ENCODE measurements around the gene PRPF18. TPM values are rescaled to one million over a fixed set of nuclear protein-coding genes. Genes with fewer than 3 reads are reported as not detected.

The PRPF18 gene
- total RNA-seq, 1 donor from 2014 or later: 25.8 TPM

DNA sequence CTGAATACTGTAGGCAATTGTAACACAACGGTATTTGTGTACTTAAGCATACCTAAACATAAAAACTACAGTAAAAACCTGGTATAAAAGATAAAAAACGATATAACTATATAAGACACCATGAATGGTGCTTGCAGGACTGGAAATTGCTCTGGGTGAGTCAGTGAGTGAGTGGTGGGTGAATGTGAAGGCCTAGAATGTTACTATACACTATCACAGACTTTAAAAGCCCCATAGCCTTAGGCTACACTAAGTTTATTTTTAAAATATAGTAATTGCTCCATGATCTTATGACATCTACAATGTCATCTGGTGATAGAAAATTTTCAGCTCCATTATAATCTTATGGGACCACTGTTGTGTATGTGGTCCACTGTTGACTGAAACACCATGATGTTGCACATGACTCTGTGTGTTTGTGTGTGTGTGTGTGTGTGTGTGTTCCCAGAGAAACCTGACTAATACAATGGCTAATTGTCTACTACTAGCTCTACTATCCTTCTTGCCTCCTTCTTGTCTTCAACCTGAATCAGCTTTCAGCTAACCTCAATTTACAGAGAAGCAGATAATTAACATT is 27.6 kb upstream of the PRPF18 start:
- Histone ChIP-seq H3K36me3 (no peaks in the 10 kb centered on the region), H3K27ac (no peak overlapping the region), H3K9me3 (no peaks in the 10 kb centered on the region), H3K4me3 (no peak overlapping the region), H3K27me3 (no peaks in the 10 kb centered on the region), H3K4me1 (no peaks in the 10 kb centered on the region)
- TF ChIP-seq, protein P1, sequence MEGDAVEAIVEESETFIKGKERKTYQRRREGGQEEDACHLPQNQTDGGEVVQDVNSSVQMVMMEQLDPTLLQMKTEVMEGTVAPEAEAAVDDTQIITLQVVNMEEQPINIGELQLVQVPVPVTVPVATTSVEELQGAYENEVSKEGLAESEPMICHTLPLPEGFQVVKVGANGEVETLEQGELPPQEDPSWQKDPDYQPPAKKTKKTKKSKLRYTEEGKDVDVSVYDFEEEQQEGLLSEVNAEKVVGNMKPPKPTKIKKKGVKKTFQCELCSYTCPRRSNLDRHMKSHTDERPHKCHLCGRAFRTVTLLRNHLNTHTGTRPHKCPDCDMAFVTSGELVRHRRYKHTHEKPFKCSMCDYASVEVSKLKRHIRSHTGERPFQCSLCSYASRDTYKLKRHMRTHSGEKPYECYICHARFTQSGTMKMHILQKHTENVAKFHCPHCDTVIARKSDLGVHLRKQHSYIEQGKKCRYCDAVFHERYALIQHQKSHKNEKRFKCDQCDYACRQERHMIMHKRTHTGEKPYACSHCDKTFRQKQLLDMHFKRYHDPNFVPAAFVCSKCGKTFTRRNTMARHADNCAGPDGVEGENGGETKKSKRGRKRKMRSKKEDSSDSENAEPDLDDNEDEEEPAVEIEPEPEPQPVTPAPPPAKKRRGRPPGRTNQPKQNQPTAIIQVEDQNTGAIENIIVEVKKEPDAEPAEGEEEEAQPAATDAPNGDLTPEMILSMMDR (IDR thresholded peaks at IDR 0.05): no peak
- TF ChIP-seq POLR2A (IDR thresholded peaks at IDR 0.05) (no peak), POLR2AphosphoS5 (IDR thresholded peaks at IDR 0.05; ENCODE audit: insufficient read depth in 1 of 2, low read depth in 1 of 2) (no peak)
- no peak for DNase-seq (ENCODE audit: extremely low spot score in 2 of 2)
- intact Hi-C loops (cut with DNase I): no loop called here

DNA sequence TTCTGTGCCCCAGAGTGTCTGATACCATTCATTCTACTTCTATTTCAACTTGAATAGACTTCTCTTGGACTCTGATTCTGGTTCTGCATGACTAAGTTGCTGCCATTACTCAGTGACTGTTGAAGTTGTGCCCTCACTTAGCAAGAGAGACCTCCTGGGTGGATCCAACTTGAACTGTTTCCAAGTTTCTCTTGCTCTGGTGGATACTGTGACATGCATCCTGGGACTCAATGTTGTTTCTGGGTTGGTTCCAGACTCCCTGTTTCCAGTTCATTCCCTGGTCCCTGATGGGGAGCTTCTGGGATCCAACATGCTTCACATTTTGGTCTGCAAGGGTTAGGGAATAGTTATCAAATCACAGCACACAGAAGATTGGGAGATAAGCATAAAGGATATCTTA is 26.2 kb upstream of the PRPF18 start:
- TF ChIP-seq POLR2A (IDR thresholded peaks at IDR 0.05) (no peak), POLR2AphosphoS5 (IDR thresholded peaks at IDR 0.05; ENCODE audit: insufficient read depth in 1 of 2, low read depth in 1 of 2) (no peak)
- DNase-seq (ENCODE audit: extremely low spot score in 2 of 2): no peak
- H3K4me3 ChIP-seq: no peak overlapping the region
- no peaks in the 10 kb centered on the region for H3K4me1 ChIP-seq
- no peaks in the 10 kb centered on the region for H3K9me3 ChIP-seq
- H3K27ac ChIP-seq: no peak overlapping the region
- intact Hi-C loops (cut with DNase I): no loop called here
- H3K27me3 ChIP-seq: no peaks in the 10 kb centered on the region
- no peaks in the 10 kb centered on the region for H3K36me3 ChIP-seq

DNA sequence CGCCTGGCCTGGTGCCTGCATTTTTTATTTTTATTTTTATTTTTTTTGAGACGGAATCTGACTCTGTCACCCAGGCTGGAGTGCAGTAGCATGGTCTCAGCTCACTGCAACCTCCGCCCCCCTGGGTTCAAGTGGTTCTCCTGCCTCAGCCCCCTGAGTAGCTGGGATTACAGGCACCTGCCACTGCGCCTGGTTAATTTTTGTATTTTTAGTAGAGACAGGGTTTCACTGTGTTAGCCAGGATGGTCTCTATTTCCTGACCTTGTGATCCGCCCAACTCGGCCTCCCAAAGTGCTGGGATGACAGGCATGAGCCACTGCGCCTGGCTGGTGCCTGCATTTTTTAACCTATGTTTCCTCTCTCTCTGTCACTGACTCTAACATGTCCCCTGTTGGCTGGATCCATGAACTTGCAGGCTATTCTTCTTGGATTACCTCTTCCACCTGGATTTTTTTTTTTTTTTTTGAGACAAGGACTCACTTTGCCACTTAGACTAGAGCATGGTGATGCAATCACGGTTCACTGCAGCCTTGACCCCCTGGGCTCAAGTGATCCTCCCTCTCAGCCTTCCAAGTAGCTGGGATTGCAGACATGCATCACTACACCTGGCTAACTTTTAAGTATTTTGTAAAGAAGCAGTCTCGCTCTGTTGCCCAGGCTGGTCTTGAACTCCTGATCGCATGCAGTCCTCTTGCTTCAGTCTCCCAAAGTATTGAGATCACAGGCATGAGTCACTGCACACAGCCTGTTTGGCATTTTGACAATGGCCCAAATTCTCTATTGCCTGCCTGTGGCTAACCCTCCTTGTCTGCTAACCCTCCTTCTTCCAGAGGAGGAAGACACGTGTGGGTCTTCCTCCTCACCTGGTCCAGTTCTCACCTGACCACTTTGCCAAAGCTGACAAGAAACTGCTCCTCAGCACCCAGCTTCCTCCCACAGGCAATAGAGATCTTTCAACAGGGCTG is 23.0 kb upstream of the PRPF18 start:
- Histone ChIP-seq H3K27me3 (no peaks in the 10 kb centered on the region), H3K4me3 (no peak overlapping the region), H3K36me3 (no peaks in the 10 kb centered on the region), H3K4me1 (no peaks in the 10 kb centered on the region), H3K27ac (no peak overlapping the region), H3K9me3 (no peaks in the 10 kb centered on the region)
- TF ChIP-seq POLR2AphosphoS5 (IDR thresholded peaks at IDR 0.05; ENCODE audit: insufficient read depth in 1 of 2, low read depth in 1 of 2) (no peak), POLR2A (IDR thresholded peaks at IDR 0.05) (no peak)
- TF ChIP-seq, protein P1 (IDR thresholded peaks at IDR 0.05): no peak
- no peak for DNase-seq (ENCODE audit: extremely low spot score in 2 of 2)
- intact Hi-C loops (cut with DNase I): no loop called here

DNA sequence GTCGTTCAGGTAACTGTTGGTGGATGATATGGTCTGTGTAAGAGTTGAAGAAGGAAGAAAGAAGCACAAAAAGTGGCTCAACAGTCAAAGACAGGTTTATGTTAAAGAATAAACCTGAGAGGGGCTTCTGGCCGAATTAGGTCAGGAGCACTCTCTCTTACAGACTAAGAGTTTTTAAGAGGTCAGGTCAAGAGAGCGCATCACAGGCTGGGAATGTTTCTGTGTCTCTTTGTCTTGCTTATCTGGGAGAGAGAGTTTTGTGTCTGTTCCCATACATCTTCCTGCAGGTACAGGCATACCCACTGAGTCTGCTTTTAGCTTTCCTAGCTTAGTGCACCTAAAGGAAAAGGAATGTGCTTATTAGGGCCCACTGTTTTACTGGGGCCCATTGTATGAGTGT is 22.2 kb upstream of the PRPF18 start:
- H3K9me3 ChIP-seq: no peaks in the 10 kb centered on the region
- H3K27me3 ChIP-seq: no peaks in the 10 kb centered on the region
- H3K27ac ChIP-seq: no peak overlapping the region
- no peak overlapping the region for H3K4me3 ChIP-seq
- no peak for DNase-seq (ENCODE audit: extremely low spot score in 2 of 2)
- no peak for TF ChIP-seq POLR2AphosphoS5 (IDR thresholded peaks at IDR 0.05; ENCODE audit: insufficient read depth in 1 of 2, low read depth in 1 of 2)
- TF ChIP-seq POLR2A (IDR thresholded peaks at IDR 0.05): no peak
- TF ChIP-seq, protein P1 (IDR thresholded peaks at IDR 0.05): no peak
- no peaks in the 10 kb centered on the region for H3K4me1 ChIP-seq
- no peaks in the 10 kb centered on the region for H3K36me3 ChIP-seq
- intact Hi-C loops (cut with DNase I): no loop called here

DNA sequence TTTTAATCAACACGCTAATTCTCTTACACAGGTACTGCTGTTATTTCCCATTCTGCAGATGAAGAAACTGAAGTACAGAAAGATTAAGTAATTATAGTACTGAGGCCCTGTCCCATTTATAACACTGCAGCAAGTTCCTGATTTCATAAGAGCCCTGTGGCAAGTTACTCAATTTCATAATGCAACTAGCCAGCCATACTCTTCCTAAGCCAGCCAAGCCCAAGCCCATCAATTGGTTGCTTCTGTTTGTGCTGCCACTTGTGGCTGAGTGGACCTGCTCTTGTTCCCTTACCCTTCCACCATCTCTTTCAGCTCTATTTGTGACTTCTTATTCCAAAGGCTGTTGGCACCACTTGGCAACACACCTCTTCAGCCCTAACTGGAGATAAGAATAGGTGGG is 19.7 kb upstream of the PRPF18 start:
- no peaks in the 10 kb centered on the region for H3K4me1 ChIP-seq
- no peak for DNase-seq (ENCODE audit: extremely low spot score in 2 of 2)
- H3K27ac ChIP-seq: no peak overlapping the region
- TF ChIP-seq POLR2A (IDR thresholded peaks at IDR 0.05) (no peak), POLR2AphosphoS5 (IDR thresholded peaks at IDR 0.05; ENCODE audit: insufficient read depth in 1 of 2, low read depth in 1 of 2) (no peak)
- TF ChIP-seq, protein P1 (IDR thresholded peaks at IDR 0.05): no peak
- H3K27me3 ChIP-seq: no peaks in the 10 kb centered on the region
- no peaks in the 10 kb centered on the region for H3K36me3 ChIP-seq
- no peaks in the 10 kb centered on the region for H3K9me3 ChIP-seq
- intact Hi-C loops (cut with DNase I): no loop called here
- no peak overlapping the region for H3K4me3 ChIP-seq

Measured in vagina (tissue), 2 donors.